HEK293 (cell line): Measurements from ENCODE around the gene TTC33.
A peak's percentile ranks its signal among the peaks of the same experiment; 100 is the strongest.

Experiments
- CTCF ChIA-PET: fragments of 350-600 bp; formaldehyde crosslinking; extraction: SDS; loops from one replicate; lab custom pipeline; 2021; ENCODE audit warnings: antibody characterized with exemption; lab: Yijun Ruan, JAX
- POLR2A ChIA-PET: fragments of 300-600 bp; formaldehyde crosslinking; extraction: SDS; loops from one replicate; lab custom pipeline; 2020; ENCODE audit warnings: antibody characterized with exemption, inconsistent platforms; lab: Yijun Ruan, JAX
- H3K27ac ChIP-seq: fragments of 200-500 bp; sonication (Bioruptor generic); 2 replicates; pipeline ENCODE4 v1.5.1; 2014; ENCODE audit warnings: low read depth, low read length, control low read depth, inconsistent platforms; ENCODE audit errors: extremely low read depth
- H3K36me3 ChIP-seq, 2 experiments: fragments of 200-500 bp in 1 of 2; sonication (Bioruptor generic) in 1 of 2; 1 replicate in 1 of 2; 2 replicates in 1 of 2; pipeline ENCODE4 v1.5.1; 2014 to 2017; ENCODE audit warnings: inconsistent platforms in 2 of 2, low read length in 2 of 2; ENCODE audit not compliant: control insufficient read depth in 2 of 2, insufficient read depth in 1 of 2
- H3K4me1 ChIP-seq: fragments of 200-500 bp; sonication (Bioruptor generic); 2 replicates; pipeline ENCODE4 v1.5.1; 2014; ENCODE audit warnings: mild to moderate bottlenecking, low read length, inconsistent platforms; ENCODE audit not compliant: control insufficient read depth, insufficient read depth
- H3K4me3 ChIP-seq: 2 replicates; pipeline ENCODE4 v1.5.1; 2011; ENCODE audit warnings: low read depth, mild to moderate bottlenecking, control low read depth, low read length, moderate library complexity
- H3K9me3 ChIP-seq: fragments of 200-500 bp; sonication (Bioruptor generic); 2 replicates; pipeline ENCODE4 v1.5.1; 2014; ENCODE audit warnings: low read depth, low read length, inconsistent platforms; ENCODE audit not compliant: control insufficient read depth, insufficient read depth
- EGR2 ChIP-seq: fragments of 450-650 bp; formaldehyde crosslinking; IDR thresholded peaks from 2 replicates; pipeline ENCODE4 v1.5.1; 2016; ENCODE audit warnings: low read depth, missing biosample characterization, missing genetic modification characterization
- GLIS1 ChIP-seq: fragments of 450-650 bp; formaldehyde crosslinking; IDR thresholded peaks from 2 replicates; pipeline ENCODE4 v1.5.1; 2016; ENCODE audit warnings: missing biosample characterization, missing genetic modification characterization
- HIC1 ChIP-seq: fragments of 450-650 bp; formaldehyde crosslinking; IDR thresholded peaks from 2 replicates; pipeline ENCODE4 v1.5.1; 2016; ENCODE audit warnings: missing biosample characterization, missing genetic modification characterization
- KLF7 ChIP-seq: fragments of 450-650 bp; formaldehyde crosslinking; IDR thresholded peaks from 2 replicates; pipeline ENCODE4 v1.5.1; 2016; ENCODE audit warnings: missing biosample characterization, missing genetic modification characterization, borderline replicate concordance
- PATZ1 ChIP-seq: fragments of 450-650 bp; formaldehyde crosslinking; IDR thresholded peaks from 2 replicates; pipeline ENCODE4 v1.5.1; 2016; ENCODE audit warnings: missing biosample characterization, missing genetic modification characterization
- PRDM1 ChIP-seq: fragments of 450-650 bp; formaldehyde crosslinking; IDR thresholded peaks from 2 replicates; pipeline ENCODE4; 2016; ENCODE audit warnings: missing biosample characterization, missing genetic modification characterization
- SP2 ChIP-seq: fragments of 450-650 bp; formaldehyde crosslinking; IDR thresholded peaks from 2 replicates; pipeline ENCODE4 v1.5.1; 2016; ENCODE audit warnings: missing biosample characterization, missing genetic modification characterization
- ZFHX2 ChIP-seq: fragments of 450-650 bp; formaldehyde crosslinking; conservative IDR thresholded peaks from 2 replicates; pipeline ENCODE4 v1.5.1; 2016; ENCODE audit warnings: missing biosample characterization, missing genetic modification characterization
- ZFP69B ChIP-seq: fragments of 450-650 bp; formaldehyde crosslinking; IDR thresholded peaks from 2 replicates; pipeline ENCODE4 v1.5.1; 2016; ENCODE audit warnings: missing biosample characterization, missing genetic modification characterization
- ZNF146 ChIP-seq: fragments of 450-650 bp; formaldehyde crosslinking; IDR thresholded peaks from 2 replicates; pipeline ENCODE4 v1.5.1; 2016; ENCODE audit warnings: missing biosample characterization, missing genetic modification characterization
- ZNF239 ChIP-seq: fragments of 450-650 bp; formaldehyde crosslinking; IDR thresholded peaks from 2 replicates; pipeline ENCODE4 v1.5.1; 2016; ENCODE audit warnings: missing biosample characterization, missing genetic modification characterization
- ZNF335 ChIP-seq: fragments of 450-650 bp; formaldehyde crosslinking; conservative IDR thresholded peaks from 2 replicates; pipeline ENCODE4 v1.5.1; 2016; ENCODE audit warnings: missing biosample characterization, missing genetic modification characterization
- ZNF518A ChIP-seq: fragments of 450-650 bp; formaldehyde crosslinking; conservative IDR thresholded peaks from 2 replicates; pipeline ENCODE4 v1.5.1; 2016; ENCODE audit warnings: low read depth, missing biosample characterization, missing genetic modification characterization
- ZNF629 ChIP-seq: fragments of 450-650 bp; formaldehyde crosslinking; IDR thresholded peaks from 2 replicates; pipeline ENCODE4 v1.5.1; 2017; ENCODE audit warnings: missing biosample characterization, missing genetic modification characterization
- ZNF707 ChIP-seq: fragments of 450-650 bp; formaldehyde crosslinking; IDR thresholded peaks from 2 replicates; pipeline ENCODE4 v1.5.1; 2016; ENCODE audit warnings: missing biosample characterization, missing genetic modification characterization
- ZNF76 ChIP-seq: fragments of 450-650 bp; formaldehyde crosslinking; IDR thresholded peaks from 2 replicates; pipeline ENCODE4; 2016; ENCODE audit warnings: low read depth, missing biosample characterization, missing genetic modification characterization, borderline replicate concordance
- ZXDB ChIP-seq: fragments of 450-650 bp; formaldehyde crosslinking; IDR thresholded peaks from 2 replicates; pipeline ENCODE4 v1.5.1; 2016; ENCODE audit warnings: missing biosample characterization, missing genetic modification characterization
- TF ChIP-seq, protein P1 (sequence below): fragments of 450-650 bp; IDR thresholded peaks from 2 replicates; pipeline ENCODE4 v1.5.1; 2018; ENCODE audit warnings: missing biosample characterization, missing genetic modification characterization
- TF ChIP-seq, protein P2 (sequence below): fragments of 450-650 bp; formaldehyde crosslinking; IDR thresholded peaks from 2 replicates; pipeline ENCODE4 v1.5.1; 2016; ENCODE audit warnings: missing biosample characterization, missing genetic modification characterization
- TF ChIP-seq, protein P3 (sequence below): fragments of 450-650 bp; formaldehyde crosslinking; IDR thresholded peaks from 2 replicates; pipeline ENCODE4 v1.5.1; 2017; ENCODE audit warnings: missing biosample characterization, missing genetic modification characterization

The TTC33 gene

DNA sequence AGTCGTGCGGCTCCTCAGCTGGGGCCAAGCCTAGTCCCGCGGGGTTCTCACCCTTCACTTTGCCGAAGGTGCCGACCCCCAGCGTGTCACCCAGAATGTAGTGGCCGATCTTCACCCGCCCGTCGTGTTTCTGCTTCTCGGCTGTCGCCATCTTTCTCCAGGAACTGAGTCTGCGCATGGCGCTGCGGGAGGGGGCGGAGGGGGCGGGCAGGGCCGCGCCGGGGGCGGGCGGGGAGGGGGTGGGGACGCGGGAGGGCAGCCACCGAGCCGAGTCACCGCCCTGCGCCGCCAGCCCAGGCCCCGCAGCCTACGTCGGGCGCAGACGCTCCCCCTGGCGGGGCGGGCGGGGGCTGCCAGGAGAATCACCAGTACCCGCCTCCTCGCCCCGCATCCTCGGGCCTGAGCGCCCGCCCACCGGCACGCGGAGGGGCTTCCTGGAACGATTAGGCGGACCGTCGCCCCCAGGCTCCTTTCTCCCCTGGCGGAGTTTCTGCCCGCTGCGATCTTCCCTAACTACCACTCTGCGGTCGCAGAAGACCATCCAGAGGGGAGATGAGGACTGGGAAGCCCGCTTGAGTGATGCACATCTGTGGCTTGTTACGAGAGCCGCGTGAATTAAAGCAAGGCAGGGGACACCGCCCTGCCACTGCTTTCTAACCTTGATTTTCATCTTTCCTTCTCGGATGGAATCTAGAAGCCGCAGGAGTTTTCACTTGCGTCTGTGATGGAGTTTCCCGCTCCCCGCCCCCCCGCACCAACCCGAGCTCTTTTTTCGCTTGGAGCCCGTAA is 42.4 kb upstream of the TTC33 start, which contains the start of gene PRKAA1:
PRKAA1 (minus strand) TSS at position 363 of the 789 bp plus-strand sequence; CDS start at position 178, 185 bp downstream.
- ChIA-PET CTCF (interaction anchor here (0.6 to 2.0 kb wide), 7 partner anchors 13 to 356 kb away, joined by 3 to 5 read pairs (median 4); partner anchors contain the start of gene RPL37), POLR2A (interaction anchor here (0.6 to 1.5 kb wide), 15 partner anchors 9 to 125 kb away, joined by 3 to 8 read pairs (median 4); partner anchors contain the start of genes PTGER4 and TTC33)
- H3K4me1 ChIP-seq = peaks cover 23% of the 10 kb centered on the region
- no peaks in the 10 kb centered on the region for H3K9me3 ChIP-seq
- no peaks in the 10 kb centered on the region; a peak in 1 of 3 replicates for H3K36me3 ChIP-seq
- peak within 1 kb of the TSS; percentile 98 for H3K27ac ChIP-seq
- H3K4me3 ChIP-seq = peak within 1 kb of the TSS; percentile 81
- TF ChIP-seq ZNF518A (tag by site-specific recombination) (0 out of 2 replicates have a peak, but pooled peaks have one; percentile 3), ZNF629 (tag by site-specific recombination) (peak; percentile 66; the same call in 1 of the 2 replicates), SP2 (tag by site-specific recombination) (peak; percentile 81), ZNF239 (tag by site-specific recombination) (no peak), GLIS1 (peak; percentile 22; the same call in 1 of the 2 replicates), ZNF76 (tag by site-specific recombination) (peak; percentile 32; the same call in 1 of the 2 replicates), ZNF707 (no peak), HIC1 (tag by site-specific recombination) (peak; percentile 89), ZFHX2 (tag by site-specific recombination) (peak; percentile 91), EGR2 (peak; percentile 81), ZXDB (tag by site-specific recombination) (peak; percentile 88), ZFP69B (peak; percentile 11; the same call in 1 of the 2 replicates), PRDM1 (peak; percentile 83), KLF7 (peak; percentile 84; the same call in 1 of the 2 replicates), ZNF146 (tag by site-specific recombination) (peak; percentile 28; the same call in 1 of the 2 replicates), ZNF335 (peak; percentile 85), PATZ1 (peak; percentile 97)
- TF ChIP-seq, protein P1, sequence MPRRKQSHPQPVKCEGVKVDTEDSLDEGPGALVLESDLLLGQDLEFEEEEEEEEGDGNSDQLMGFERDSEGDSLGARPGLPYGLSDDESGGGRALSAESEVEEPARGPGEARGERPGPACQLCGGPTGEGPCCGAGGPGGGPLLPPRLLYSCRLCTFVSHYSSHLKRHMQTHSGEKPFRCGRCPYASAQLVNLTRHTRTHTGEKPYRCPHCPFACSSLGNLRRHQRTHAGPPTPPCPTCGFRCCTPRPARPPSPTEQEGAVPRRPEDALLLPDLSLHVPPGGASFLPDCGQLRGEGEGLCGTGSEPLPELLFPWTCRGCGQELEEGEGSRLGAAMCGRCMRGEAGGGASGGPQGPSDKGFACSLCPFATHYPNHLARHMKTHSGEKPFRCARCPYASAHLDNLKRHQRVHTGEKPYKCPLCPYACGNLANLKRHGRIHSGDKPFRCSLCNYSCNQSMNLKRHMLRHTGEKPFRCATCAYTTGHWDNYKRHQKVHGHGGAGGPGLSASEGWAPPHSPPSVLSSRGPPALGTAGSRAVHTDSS (tag by site-specific recombination) = peak; percentile 70
- TF ChIP-seq, protein P2, sequence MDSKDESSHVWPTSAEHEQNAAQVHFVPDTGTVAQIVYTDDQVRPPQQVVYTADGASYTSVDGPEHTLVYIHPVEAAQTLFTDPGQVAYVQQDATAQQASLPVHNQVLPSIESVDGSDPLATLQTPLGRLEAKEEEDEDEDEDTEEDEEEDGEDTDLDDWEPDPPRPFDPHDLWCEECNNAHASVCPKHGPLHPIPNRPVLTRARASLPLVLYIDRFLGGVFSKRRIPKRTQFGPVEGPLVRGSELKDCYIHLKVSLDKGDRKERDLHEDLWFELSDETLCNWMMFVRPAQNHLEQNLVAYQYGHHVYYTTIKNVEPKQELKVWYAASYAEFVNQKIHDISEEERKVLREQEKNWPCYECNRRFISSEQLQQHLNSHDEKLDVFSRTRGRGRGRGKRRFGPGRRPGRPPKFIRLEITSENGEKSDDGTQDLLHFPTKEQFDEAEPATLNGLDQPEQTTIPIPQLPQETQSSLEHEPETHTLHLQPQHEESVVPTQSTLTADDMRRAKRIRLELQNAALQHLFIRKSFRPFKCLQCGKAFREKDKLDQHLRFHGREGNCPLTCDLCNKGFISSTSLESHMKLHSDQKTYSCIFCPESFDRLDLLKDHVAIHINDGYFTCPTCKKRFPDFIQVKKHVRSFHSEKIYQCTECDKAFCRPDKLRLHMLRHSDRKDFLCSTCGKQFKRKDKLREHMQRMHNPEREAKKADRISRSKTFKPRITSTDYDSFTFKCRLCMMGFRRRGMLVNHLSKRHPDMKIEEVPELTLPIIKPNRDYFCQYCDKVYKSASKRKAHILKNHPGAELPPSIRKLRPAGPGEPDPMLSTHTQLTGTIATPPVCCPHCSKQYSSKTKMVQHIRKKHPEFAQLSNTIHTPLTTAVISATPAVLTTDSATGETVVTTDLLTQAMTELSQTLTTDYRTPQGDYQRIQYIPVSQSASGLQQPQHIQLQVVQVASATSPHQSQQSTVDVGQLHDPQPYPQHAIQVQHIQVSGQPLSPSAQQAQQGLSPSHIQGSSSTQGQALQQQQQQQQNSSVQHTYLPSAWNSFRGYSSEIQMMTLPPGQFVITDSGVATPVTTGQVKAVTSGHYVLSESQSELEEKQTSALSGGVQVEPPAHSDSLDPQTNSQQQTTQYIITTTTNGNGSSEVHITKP (tag by site-specific recombination) = peak; percentile 86
- TF ChIP-seq, protein P3, sequence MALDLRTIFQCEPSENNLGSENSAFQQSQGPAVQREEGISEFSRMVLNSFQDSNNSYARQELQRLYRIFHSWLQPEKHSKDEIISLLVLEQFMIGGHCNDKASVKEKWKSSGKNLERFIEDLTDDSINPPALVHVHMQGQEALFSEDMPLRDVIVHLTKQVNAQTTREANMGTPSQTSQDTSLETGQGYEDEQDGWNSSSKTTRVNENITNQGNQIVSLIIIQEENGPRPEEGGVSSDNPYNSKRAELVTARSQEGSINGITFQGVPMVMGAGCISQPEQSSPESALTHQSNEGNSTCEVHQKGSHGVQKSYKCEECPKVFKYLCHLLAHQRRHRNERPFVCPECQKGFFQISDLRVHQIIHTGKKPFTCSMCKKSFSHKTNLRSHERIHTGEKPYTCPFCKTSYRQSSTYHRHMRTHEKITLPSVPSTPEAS (tag by site-specific recombination) = 0 out of 2 replicates have a peak, but pooled peaks have one; percentile 15
